Gastroesophageal sphincter (tissue), 3 donors: ENCODE measurements around the gene APP.

Experiments used
- POLR2A ChIP-seq, 2 donors: fragments of 450-650 bp; IDR thresholded peaks; one replicate each; pipeline ENCODE4 v1.6.1; 2017; ENCODE audit warnings: antibody characterized with exemption in 2 of 2, mild to moderate bottlenecking in 2 of 2, moderate library complexity in 1 of 2
- TF ChIP-seq, protein P1 (sequence below), 4 experiments: fragments of 200-600 bp in 2 of 4; fragments of 450-650 bp in 2 of 4; sonication (generic) in 1 of 4; IDR thresholded peaks; one replicate each; pipeline ENCODE4 v1.5.1; 2017 to 2019; ENCODE audit warnings: antibody characterized with exemption in 4 of 4, mild to moderate bottlenecking in 2 of 4, moderate library complexity in 2 of 4

DNA sequence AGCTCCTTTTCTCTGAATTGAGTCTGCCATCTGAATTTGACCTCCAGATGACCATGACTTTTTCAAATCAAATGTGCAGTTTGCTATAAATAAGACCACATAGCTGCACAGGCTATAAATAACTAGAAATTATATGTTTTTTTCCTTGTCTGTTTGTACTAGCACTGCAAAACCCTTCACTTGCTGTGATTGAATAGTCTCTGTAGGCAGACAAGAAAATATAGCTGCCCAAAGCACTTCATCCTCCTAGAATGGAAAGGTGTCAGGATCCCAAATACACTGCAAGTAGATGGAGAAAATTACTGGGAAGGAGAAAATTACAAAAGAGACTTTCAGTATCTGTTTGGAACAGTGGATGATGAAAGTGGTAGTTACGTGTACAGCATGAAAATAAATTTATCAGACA is 175.8 kb downstream of the APP start:
- TF ChIP-seq, protein P1, sequence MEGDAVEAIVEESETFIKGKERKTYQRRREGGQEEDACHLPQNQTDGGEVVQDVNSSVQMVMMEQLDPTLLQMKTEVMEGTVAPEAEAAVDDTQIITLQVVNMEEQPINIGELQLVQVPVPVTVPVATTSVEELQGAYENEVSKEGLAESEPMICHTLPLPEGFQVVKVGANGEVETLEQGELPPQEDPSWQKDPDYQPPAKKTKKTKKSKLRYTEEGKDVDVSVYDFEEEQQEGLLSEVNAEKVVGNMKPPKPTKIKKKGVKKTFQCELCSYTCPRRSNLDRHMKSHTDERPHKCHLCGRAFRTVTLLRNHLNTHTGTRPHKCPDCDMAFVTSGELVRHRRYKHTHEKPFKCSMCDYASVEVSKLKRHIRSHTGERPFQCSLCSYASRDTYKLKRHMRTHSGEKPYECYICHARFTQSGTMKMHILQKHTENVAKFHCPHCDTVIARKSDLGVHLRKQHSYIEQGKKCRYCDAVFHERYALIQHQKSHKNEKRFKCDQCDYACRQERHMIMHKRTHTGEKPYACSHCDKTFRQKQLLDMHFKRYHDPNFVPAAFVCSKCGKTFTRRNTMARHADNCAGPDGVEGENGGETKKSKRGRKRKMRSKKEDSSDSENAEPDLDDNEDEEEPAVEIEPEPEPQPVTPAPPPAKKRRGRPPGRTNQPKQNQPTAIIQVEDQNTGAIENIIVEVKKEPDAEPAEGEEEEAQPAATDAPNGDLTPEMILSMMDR (IDR thresholded peaks at IDR 0.05): no peak
- TF ChIP-seq POLR2A (IDR thresholded peaks at IDR 0.05): no peak
